ENCODE data around the gene RFPL3.

DNA sequence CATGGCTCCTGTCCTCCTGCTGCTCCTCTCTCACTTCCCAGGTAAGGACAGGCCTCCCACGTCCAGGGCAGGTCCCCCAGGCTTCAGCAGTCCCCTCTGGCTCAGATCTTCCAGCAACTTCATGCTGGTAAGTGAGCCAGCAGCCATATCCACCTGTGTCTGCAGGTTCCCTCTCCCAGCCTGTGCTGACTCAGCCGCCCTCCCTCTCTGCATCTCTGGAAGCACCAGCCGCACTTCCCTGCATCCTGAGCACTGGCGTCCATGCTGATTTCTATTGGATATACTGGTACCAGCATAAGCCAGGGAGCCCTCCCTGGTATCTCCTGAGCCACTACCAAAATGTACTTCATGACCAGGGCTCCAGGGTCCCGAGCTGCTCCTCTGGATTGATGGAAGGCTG is 19.0 kb downstream of the RFPL3 start:
- TF ChIP-seq MAZ (IDR thresholded peaks at IDR 0.05; ENCODE audit: borderline replicate concordance, low read depth, low read length), result no peak
- TF ChIP-seq CTCF (IDR thresholded peaks at IDR 0.05), result no peak
- TF ChIP-seq REST (IDR thresholded peaks at IDR 0.05), result no peak
- no peak for TF ChIP-seq RAD21 (conservative IDR thresholded peaks at IDR 0.05 in 1 of 2, IDR thresholded peaks at IDR 0.05 in 1 of 2)
